Mesothelial cell of epicardium (in vitro differentiated cells): ENCODE data around the gene PDE4D. TPM values are rescaled to one million over a fixed set of nuclear protein-coding genes. Genes with fewer than 3 reads are reported as not detected.

ENCODE experiments used
- DNase-seq, 2 experiments: peaks; one replicate each; pipeline ENCODE4 v3.0.0; 2021; ENCODE audit warnings: low spot score in 2 of 2; ENCODE audit not compliant: unreplicated experiment in 2 of 2
- H3K27ac Mint-ChIP-seq: 2 replicates; pipeline ENCODE4 v1.8.0; 2021; ENCODE audit warnings: mixed read lengths
- H3K27me3 Mint-ChIP-seq: 2 replicates; pipeline ENCODE4 v1.8.0; 2021; ENCODE audit warnings: low read depth, mixed read lengths
- H3K36me3 Mint-ChIP-seq: 2 replicates; pipeline ENCODE4 v1.8.0; 2021; ENCODE audit warnings: mixed read lengths
- H3K4me1 Mint-ChIP-seq: 2 replicates; pipeline ENCODE4 v1.8.0; 2021; ENCODE audit warnings: mixed read lengths
- H3K4me3 Mint-ChIP-seq: 2 replicates; pipeline ENCODE4 v1.8.0; 2021; ENCODE audit warnings: mild to moderate bottlenecking, moderate library complexity, mixed read lengths
- H3K9me3 Mint-ChIP-seq: 2 replicates; pipeline ENCODE4 v1.8.0; 2021; ENCODE audit warnings: mixed read lengths
- total RNA-seq: library from RNA; stranded (reverse); gene quantifications from 3 replicates; pipeline ENCODE4 v1.2.1, GENCODE V29; 2021
- TF ChIP-seq, protein P1 (sequence below): fragments of 200-600 bp; sonication (generic); IDR thresholded peaks from one replicate; pipeline ENCODE4 v1.5.0; 2021; ENCODE audit warnings: antibody characterized with exemption; ENCODE audit not compliant: unreplicated experiment

Gene PDE4D
- total RNA-seq, 1 donor from 2014 or later = 105 TPM

DNA sequence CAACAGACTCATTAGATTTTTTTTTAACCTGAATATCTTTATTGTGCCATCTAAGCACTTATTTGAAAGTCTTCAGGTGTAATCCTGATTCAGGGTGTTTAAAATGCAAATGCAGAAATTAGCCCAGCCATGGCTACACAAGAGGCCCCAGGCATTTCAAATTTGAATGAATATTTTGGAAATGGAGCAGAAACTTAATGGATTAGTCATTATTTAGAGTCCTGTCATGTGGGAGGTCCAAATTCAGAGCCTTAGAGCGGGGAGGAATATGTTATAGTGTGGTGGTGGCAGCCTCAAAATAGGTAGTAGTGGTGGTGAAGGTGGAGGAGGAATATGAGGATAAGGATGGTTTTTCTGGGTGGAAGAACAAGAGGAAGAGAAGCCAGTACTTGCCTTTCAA, 743.7 kb downstream of the PDE4D start:
- H3K27me3 Mint-ChIP-seq = no peaks in the 10 kb centered on the region
- H3K36me3 Mint-ChIP-seq = peaks cover 5% of the 10 kb centered on the region
- peaks cover 6% of the 10 kb centered on the region for H3K4me1 Mint-ChIP-seq
- no peak for DNase-seq
- no peak overlapping the region for H3K27ac Mint-ChIP-seq
- peaks cover 3% of the 10 kb centered on the region for H3K9me3 Mint-ChIP-seq
- H3K4me3 Mint-ChIP-seq = no peak overlapping the region
- TF ChIP-seq, protein P1, sequence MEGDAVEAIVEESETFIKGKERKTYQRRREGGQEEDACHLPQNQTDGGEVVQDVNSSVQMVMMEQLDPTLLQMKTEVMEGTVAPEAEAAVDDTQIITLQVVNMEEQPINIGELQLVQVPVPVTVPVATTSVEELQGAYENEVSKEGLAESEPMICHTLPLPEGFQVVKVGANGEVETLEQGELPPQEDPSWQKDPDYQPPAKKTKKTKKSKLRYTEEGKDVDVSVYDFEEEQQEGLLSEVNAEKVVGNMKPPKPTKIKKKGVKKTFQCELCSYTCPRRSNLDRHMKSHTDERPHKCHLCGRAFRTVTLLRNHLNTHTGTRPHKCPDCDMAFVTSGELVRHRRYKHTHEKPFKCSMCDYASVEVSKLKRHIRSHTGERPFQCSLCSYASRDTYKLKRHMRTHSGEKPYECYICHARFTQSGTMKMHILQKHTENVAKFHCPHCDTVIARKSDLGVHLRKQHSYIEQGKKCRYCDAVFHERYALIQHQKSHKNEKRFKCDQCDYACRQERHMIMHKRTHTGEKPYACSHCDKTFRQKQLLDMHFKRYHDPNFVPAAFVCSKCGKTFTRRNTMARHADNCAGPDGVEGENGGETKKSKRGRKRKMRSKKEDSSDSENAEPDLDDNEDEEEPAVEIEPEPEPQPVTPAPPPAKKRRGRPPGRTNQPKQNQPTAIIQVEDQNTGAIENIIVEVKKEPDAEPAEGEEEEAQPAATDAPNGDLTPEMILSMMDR = no peak

DNA sequence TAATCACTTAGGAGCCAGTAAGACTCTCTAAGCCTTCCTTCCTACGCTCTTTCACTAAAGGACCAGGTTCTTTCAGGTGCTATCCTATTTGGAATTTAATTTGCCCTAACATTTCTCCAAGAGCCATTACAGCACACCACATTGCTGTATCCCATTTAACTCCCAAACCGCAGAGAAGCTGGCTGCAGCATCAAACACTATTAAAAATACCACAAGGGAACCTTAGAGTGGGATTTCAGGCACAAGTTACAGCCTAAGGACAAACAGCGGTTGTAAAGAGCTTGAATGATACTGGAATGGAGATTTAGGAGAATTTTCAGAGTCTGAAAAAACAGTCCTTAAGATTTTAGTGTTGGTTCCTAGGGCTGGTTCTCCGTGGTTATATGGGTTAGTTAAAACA, 744.3 kb downstream of the PDE4D start:
- Mint-ChIP-seq H3K9me3 (peaks cover 3% of the 10 kb centered on the region), H3K27ac (no peak overlapping the region), H3K4me3 (no peak overlapping the region), H3K27me3 (no peaks in the 10 kb centered on the region), H3K4me1 (peaks cover 6% of the 10 kb centered on the region), H3K36me3 (peaks cover 5% of the 10 kb centered on the region)
- TF ChIP-seq, protein P1 = no peak
- DNase-seq = no peak

DNA sequence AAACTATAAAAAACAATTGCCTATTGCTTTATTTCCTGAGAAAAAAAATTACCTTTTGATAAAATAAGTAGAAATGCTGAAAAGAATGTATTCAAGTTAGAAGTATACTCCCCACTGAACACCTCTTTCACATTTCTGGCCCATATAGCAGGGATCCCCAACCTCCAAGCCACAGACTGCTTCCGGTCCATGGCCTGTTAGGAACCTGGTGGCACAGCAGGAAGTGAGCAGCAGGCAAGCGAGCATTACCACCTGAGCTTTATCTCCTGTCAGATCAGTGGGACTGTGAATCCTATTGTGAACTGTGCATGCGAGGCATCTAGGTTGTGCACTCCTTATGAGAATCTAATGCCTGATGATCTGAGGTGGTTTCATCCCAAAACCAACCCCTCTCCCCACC, 746.8 kb downstream of the PDE4D start:
- Mint-ChIP-seq H3K27me3 (no peaks in the 10 kb centered on the region), H3K36me3 (peaks cover 9% of the 10 kb centered on the region), H3K9me3 (peaks cover 3% of the 10 kb centered on the region), H3K27ac (no peak overlapping the region), H3K4me1 (peaks cover 2% of the 10 kb centered on the region), H3K4me3 (no peak overlapping the region)
- TF ChIP-seq, protein P1 = no peak
- no peak for DNase-seq

DNA sequence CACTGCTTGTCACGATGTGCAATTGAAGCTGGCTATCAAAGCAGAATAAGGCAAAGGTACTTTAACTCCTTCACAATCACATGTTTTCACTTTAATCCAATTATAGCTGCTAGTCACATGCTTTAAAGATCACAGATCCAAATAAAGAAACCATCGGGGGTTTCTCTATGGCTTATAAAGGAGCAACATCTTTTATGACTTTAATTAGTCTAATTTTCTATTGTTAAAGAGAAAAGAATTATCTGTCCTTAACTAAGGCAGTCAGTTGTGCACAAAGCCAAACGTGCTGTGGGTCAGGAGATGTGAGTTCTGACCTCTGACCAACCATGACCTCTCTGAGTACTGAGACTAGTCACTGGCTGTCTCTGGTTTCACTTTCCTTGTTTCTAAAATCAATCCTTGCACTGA, 749.6 kb downstream of the PDE4D start:
- no peak for DNase-seq
- TF ChIP-seq, protein P1 = no peak
- H3K4me3 Mint-ChIP-seq = no peak overlapping the region
- H3K27me3 Mint-ChIP-seq = no peaks in the 10 kb centered on the region
- H3K27ac Mint-ChIP-seq = no peak overlapping the region
- peaks cover 3% of the 10 kb centered on the region for H3K9me3 Mint-ChIP-seq
- peaks cover 9% of the 10 kb centered on the region for H3K36me3 Mint-ChIP-seq
- peaks cover 2% of the 10 kb centered on the region for H3K4me1 Mint-ChIP-seq

DNA sequence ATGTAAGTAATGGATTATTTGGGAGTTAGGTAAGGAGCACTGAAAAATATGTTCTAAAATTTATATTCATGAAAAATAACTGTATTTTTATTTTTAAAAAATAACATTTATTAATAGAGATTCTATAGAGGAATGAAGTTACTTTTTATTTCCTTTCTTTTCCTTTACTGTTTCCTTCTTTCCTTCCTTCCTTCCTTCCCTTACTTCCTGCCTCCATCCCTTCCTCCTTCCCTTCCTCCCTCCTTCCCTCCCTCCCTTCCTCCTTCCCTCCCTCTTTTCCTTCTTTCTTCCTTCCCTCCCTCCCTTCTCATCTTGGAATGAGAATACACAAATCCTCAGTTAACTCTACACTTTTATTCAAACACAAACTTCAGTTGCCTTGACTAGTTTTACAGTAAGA, 750.6 kb downstream of the PDE4D start:
- Mint-ChIP-seq H3K4me3 (no peak overlapping the region), H3K36me3 (peaks cover 9% of the 10 kb centered on the region), H3K27me3 (no peaks in the 10 kb centered on the region), H3K4me1 (peaks cover 2% of the 10 kb centered on the region), H3K9me3 (peaks cover 3% of the 10 kb centered on the region), H3K27ac (no peak overlapping the region)
- no peak for DNase-seq
- TF ChIP-seq, protein P1 = no peak

DNA sequence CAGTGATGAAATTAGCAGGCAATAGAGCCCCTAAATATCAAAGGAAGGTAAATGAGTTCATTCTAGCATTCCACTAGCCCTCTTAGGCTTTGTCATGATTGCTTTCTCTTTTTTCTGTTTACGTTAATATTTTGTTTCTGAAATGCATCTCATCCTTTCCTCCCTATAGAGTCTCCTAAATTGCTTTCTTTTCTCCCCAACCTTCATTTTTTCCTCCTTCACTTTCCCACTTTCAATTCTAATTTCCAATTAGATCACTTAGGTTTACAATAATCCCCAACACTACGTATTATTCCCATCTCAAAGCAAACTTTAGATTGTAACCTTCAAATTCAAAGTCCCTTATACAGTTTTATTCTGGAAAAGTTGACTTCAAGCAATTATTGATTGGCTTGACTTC, 751.4 kb downstream of the PDE4D start:
- H3K4me1 Mint-ChIP-seq = peaks cover 3% of the 10 kb centered on the region
- H3K36me3 Mint-ChIP-seq = peaks cover 8% of the 10 kb centered on the region
- DNase-seq = no peak
- H3K27ac Mint-ChIP-seq = no peak overlapping the region
- H3K27me3 Mint-ChIP-seq = no peaks in the 10 kb centered on the region
- TF ChIP-seq, protein P1 = no peak
- no peak overlapping the region for H3K4me3 Mint-ChIP-seq
- no peaks in the 10 kb centered on the region for H3K9me3 Mint-ChIP-seq
